HG03342 (cell line): ENCODE results near the gene DLGAP1.

Experiments
- ATAC-seq: cut with Tn5 transposase; IDR thresholded peaks from one replicate; pipeline ENCODE4 v1.9.1; 2021; ENCODE audit warnings: mild to moderate bottlenecking, moderate library complexity; ENCODE audit not compliant: unreplicated experiment

The DLGAP1 gene

GRCh38 chr18:3836483-3837335 is 618.4 kb downstream of the DLGAP1 start:
- ATAC-seq: no peak

GRCh38 chr18:3832025-3832638 is 623.0 kb downstream of the DLGAP1 start:
- no peak for ATAC-seq

- ATAC-seq: no peak
Measured at GRCh38 chr18:3830604-3831003, 624.5 kb downstream of the DLGAP1 start.

GRCh38 chr18:3827236-3827845 is 627.8 kb downstream of the DLGAP1 start:
- ATAC-seq: no peak

GRCh38 chr18:3826021-3826420 is 629.1 kb downstream of the DLGAP1 start:
- ATAC-seq: no peak

GRCh38 chr18:3824101-3824500 is 631.0 kb downstream of the DLGAP1 start:
- no peak for ATAC-seq

- no peak for ATAC-seq
Measured at GRCh38 chr18:3823073-3823472, 632.0 kb downstream of the DLGAP1 start.

GRCh38 chr18:3821524-3821923 is 633.6 kb downstream of the DLGAP1 start:
- no peak for ATAC-seq

- ATAC-seq: no peak
Measured at GRCh38 chr18:3819961-3820360, 635.1 kb downstream of the DLGAP1 start.

- no peak for ATAC-seq
Measured at GRCh38 chr18:3816610-3817363, 638.3 kb downstream of the DLGAP1 start.

- no peak for ATAC-seq
Measured at GRCh38 chr18:3815991-3816390, 639.1 kb downstream of the DLGAP1 start.

- no peak for ATAC-seq
Measured at GRCh38 chr18:3814816-3815215, 640.3 kb downstream of the DLGAP1 start.

GRCh38 chr18:3810296-3810695 is 644.8 kb downstream of the DLGAP1 start:
- no peak for ATAC-seq

GRCh38 chr18:3808985-3809780 is 645.9 kb downstream of the DLGAP1 start:
- ATAC-seq: no peak

- ATAC-seq: no peak
Measured at GRCh38 chr18:3806656-3807055, 648.5 kb downstream of the DLGAP1 start.

- no peak for ATAC-seq
Measured at GRCh38 chr18:3804336-3804735, 650.8 kb downstream of the DLGAP1 start.

- no peak for ATAC-seq
Measured at GRCh38 chr18:3803350-3803749, 651.8 kb downstream of the DLGAP1 start.

GRCh38 chr18:3799515-3799914 is 655.6 kb downstream of the DLGAP1 start:
- no peak for ATAC-seq

GRCh38 chr18:3798032-3798431 is 657.1 kb downstream of the DLGAP1 start:
- no peak for ATAC-seq

- no peak for ATAC-seq
Measured at GRCh38 chr18:3796434-3796833, 658.7 kb downstream of the DLGAP1 start.
